Muscle layer of colon (tissue), 2 donors: Measurements from ENCODE around the gene PTPN22.

Source experiments
- H3K27ac ChIP-seq: one replicate; pipeline ENCODE4 v1.7.0; 2013; ENCODE audit warnings: low read depth, mild to moderate bottlenecking, low read length, moderate library complexity
- H3K27me3 ChIP-seq, 2 donors: one replicate each; pipeline ENCODE4 v1.7.0; 2013; ENCODE audit warnings: low read length in 2 of 2, mild to moderate bottlenecking in 2 of 2; ENCODE audit not compliant: insufficient read depth in 2 of 2, control insufficient read depth in 1 of 2
- H3K36me3 ChIP-seq: one replicate; pipeline ENCODE4 v1.7.0; 2013; ENCODE audit warnings: mild to moderate bottlenecking, low read length; ENCODE audit not compliant: insufficient read depth
- H3K4me1 ChIP-seq: one replicate; pipeline ENCODE4 v1.7.0; 2013; ENCODE audit warnings: mild to moderate bottlenecking, low read length; ENCODE audit not compliant: insufficient read depth
- H3K4me3 ChIP-seq, 2 donors: one replicate each; pipeline ENCODE4 v1.7.0; 2013; ENCODE audit warnings: low read length in 2 of 2, low read depth in 1 of 2, mild to moderate bottlenecking in 1 of 2, moderate library complexity in 1 of 2
- H3K9ac ChIP-seq: one replicate; pipeline ENCODE4 v1.7.0; 2013; ENCODE audit warnings: low read length
- H3K9me3 ChIP-seq: one replicate; pipeline ENCODE4 v1.7.0; 2013; ENCODE audit warnings: mild to moderate bottlenecking, low read length
- donor health status: abdominal sarcoma.
- donor health status: Adenocarcinoma of cecum.

PTPN22 gene

DNA sequence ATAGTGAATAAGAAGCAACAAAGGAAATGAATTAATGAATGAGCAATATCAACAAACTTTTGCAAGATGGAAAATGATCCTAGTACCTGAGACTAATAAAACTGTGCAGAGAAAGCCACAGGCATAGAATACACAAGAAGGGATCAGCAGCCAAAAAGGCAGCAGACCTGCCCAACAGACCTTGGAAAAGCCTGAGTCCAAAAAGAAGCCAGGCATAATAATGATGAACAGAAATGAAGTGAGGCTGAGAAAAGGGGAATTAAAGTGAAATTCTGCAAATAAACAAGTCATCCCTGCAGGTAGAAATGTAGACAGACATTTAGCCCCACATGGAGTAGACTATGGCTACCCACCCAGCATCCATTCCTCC is 101.9 kb downstream of the PTPN22 start:
- H3K36me3 ChIP-seq: peaks cover 4% of the 10 kb centered on the region
- H3K4me1 ChIP-seq: peaks cover 63% of the 10 kb centered on the region
- no peaks in the 10 kb centered on the region for H3K27me3 ChIP-seq
- no peaks in the 10 kb centered on the region for H3K9me3 ChIP-seq
- H3K9ac ChIP-seq: no peak overlapping the region
- H3K4me3 ChIP-seq: no peak overlapping the region
- peak overlapping the region; percentile 49 for H3K27ac ChIP-seq

DNA sequence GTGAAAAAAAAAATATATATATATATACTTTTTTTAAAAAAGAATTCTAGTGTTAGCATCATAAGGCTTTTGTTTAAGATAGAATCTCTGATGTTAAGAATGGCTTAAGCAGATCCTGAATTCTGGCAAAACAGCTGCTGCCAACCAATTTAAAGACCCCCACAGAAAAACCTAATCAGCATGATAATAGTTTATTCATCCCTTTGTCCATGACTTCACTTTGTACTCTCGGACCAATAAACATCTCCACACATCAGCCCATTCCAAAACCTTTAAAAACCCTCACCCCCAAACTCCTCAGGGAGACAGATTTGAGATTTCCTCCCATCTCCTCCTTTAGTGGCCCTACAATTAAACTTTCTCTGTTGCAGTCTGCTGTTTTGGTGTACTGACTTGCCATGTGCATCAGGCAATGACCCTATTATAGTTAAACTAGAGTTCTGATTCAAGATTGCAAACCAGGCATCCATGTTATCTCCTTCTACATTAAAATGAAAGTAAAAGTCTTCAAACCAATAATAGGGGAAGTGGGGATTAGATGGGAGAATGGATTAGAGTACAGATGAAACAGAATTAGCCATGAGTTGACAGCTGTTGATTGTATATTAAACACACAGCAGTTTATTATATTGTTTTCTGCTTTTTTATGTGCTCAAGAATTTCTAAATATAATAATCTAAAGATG is 102.5 kb downstream of the PTPN22 start:
- H3K9me3 ChIP-seq: no peaks in the 10 kb centered on the region
- H3K9ac ChIP-seq: no peak overlapping the region
- no peak overlapping the region for H3K4me3 ChIP-seq
- peaks cover 4% of the 10 kb centered on the region for H3K36me3 ChIP-seq
- H3K27ac ChIP-seq: peak overlapping the region; percentile 49
- H3K27me3 ChIP-seq: no peaks in the 10 kb centered on the region
- H3K4me1 ChIP-seq: peaks cover 63% of the 10 kb centered on the region

DNA sequence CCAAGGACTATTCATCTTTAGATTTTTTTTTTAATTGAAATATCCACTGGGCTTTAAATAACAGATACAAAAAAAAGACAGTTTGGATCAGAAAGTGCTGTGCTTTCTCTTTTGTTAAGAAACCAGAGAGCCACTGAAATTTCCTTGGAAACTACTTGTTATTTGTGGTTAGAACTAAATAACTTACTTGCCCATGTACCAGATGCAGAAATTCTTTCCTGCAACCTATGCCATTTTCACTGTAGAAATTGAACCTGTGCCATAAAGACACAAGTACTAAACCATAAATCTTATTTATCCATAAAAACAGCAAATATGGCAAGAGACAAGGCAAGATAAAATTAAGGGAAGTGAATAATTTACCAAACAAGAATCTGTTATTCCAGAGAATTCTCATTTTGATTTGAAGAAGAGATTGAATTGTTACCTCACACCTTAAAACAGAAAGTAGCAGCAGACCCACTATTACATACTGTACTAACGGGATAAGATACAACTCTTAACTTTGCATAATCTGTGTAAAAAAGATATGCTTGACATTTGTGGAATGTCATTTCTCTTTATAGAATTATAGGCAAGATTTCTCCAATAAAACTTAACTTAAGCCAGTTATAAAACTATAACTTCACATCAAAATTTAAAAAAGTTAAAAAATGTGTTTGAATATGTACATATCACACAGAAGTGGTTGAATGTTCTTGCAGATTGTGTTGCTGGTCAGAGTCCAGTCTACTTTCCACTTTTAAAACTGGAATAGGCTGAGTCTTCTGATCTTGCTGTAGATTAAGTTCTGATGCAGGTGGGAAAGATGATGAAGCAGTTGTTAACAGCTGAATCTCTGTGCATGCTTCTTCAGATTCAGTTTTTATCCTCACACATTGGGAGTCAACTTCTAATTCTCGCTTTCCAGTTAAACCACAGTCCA is 105.9 kb downstream of the PTPN22 start:
- H3K4me3 ChIP-seq: no peak overlapping the region
- peaks cover 49% of the 10 kb centered on the region for H3K4me1 ChIP-seq
- no peaks in the 10 kb centered on the region for H3K9me3 ChIP-seq
- H3K27ac ChIP-seq: no peak overlapping the region
- H3K36me3 ChIP-seq: peaks cover 4% of the 10 kb centered on the region
- H3K27me3 ChIP-seq: no peaks in the 10 kb centered on the region
- no peak overlapping the region for H3K9ac ChIP-seq
